G401.6 (cell line): ENCODE results near the gene TAS2R5.
"Not testable (repeated sequence)": the region's sequence is repeated elsewhere in the genome, so short reads cannot be mapped to it uniquely, and the experiment has no call there.

ENCODE experiments used
- FAIRE-seq: peaks from 2 replicates; lab custom pipeline; 2012; peaks lifted over from hg19 to GRCh38; lab: Jason Lieb, UNC

Gene TAS2R5, protein sequence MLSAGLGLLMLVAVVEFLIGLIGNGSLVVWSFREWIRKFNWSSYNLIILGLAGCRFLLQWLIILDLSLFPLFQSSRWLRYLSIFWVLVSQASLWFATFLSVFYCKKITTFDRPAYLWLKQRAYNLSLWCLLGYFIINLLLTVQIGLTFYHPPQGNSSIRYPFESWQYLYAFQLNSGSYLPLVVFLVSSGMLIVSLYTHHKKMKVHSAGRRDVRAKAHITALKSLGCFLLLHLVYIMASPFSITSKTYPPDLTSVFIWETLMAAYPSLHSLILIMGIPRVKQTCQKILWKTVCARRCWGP

DNA sequence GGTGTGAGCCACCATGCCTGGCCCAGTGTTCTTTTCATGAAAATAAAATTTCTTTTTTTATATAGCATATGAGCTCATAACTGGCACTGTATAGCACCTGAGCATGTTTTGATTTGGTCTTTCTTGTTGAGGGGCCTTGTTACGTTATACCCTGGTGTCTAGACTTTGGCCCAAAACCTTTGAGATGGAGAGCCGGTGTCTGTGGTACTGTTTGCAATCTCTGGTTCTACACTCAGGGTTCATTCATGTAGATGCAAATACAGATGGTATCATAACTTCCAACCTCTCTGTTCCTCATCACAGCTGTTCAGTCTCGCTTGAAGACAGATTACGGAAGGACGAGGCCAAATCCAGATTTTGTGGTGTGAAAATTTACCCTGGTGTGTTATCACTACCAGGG, at the start of gene TAS2R5:
TAS2R5 (plus strand) TSS at position 301 of the 400 bp plus-strand sequence. CDS start 145 bp downstream, outside the sequence.
- no peak for FAIRE-seq

DNA sequence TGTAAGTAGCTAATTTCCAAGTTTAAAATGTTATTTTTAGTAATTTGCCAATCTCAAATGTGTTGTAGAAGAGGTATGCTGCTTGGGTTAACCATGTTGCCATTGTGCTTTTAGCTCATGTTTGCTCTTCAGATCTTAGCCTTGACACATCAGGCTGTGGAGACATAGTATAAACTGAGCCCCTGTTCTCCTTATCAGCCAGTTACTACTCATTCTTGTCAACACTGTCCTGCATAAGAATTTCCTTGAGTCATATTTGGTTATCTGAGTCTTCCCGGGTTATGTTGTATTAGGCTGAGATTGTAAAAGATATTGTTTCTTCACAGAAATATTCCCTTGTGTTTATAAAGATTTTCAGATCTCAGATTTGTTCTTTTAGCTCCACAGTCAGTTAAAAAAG, 47.8 kb upstream of the TAS2R5 start:
- FAIRE-seq: no peak

DNA sequence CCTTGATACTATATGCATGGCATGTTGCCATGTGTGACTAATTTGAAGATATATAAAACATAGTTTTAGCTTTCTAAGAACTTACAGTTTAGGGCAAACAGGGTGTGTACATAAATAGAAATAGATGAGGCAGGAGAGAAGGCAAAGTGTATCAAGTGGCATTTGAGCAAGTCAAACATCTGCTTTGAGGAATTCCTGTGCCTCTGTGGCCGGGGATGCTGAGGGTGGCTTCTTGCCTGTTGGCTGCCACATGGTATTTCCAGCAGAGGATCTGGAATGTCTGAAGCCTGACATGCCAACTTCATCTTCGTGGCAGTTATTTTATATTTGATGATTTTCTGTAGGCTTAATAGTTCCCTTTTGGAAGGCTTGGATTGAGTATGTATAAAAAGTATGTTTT, 45.9 kb upstream of the TAS2R5 start:
- FAIRE-seq: no peak

DNA sequence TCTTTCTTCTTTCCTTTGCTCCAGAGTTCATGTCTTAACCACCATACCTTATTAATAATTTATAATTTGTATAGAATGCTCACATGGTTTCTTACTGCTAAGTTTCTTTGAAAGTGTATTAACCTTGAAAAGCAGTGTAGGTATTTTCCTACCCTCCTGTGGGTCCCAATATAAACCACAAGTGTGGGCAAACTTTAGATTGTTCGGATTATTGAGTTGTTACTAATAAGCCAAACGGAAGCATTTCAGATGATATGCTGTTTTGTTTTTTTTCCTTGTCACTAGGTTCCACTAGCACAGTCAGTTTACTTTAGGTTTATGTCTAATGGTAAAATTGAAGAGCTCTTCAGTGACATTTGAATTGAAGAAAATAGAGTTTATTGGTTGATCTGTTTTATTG, 41.6 kb upstream of the TAS2R5 start:
- FAIRE-seq: no peak

DNA sequence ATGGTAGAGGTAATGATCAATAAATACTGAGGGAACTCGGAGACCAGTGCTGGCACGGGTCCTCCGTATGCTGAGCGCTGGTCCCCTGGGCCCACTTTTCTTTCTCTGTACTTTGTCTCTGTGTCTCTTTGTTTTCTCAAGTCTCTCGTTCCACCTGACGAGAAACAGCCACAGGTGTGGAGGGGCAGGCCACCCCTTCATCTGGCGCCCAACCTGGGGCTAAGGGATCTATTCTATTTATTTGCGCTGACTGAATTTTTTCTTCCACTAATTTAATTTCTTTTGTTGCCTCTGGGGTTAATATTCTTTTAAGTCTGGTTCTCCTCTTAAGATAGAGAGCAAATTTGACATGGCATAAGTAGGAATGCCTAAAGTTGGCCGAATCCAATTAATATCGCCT, 38.1 kb upstream of the TAS2R5 start:
- not testable (repeated sequence) for FAIRE-seq

DNA sequence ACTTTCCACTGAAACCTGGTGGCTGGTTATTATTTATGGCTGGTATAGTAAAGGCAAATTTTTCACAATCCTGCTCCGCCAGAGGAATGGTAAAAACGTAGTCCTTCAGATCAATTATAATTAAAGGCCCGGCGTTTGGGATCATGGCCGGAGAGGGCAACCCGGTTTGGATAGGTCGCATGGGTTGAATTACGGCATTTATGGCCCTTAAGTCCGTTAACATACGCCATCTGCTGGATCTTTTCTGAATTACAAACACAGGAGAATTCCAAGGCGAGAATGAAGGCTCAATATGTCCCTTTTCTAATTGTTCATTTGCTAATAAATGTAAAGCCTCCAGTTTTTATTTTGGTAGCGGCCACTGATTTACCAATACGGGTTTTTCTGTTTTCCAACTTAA, 37.4 kb upstream of the TAS2R5 start:
- no peak for FAIRE-seq

DNA sequence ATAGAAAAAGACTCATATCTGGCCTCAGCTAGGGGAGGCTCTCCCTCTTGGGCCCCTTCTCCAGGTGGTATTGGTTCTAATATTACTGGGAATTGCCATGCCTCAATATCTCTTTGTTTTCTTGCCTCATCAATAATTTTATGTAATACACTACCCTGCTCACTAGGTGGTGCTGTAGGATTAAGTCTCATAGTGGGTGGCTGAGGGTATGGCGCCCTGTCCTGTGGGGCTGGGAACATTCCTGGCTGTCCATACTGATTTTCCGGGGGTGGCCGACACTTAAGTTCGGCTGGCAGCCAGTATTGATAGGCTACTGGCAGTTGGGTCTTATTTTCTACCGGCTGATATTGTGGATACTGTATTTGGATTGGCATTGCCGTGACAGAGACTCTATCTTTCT, 35.1 kb upstream of the TAS2R5 start:
- no peak for FAIRE-seq

DNA sequence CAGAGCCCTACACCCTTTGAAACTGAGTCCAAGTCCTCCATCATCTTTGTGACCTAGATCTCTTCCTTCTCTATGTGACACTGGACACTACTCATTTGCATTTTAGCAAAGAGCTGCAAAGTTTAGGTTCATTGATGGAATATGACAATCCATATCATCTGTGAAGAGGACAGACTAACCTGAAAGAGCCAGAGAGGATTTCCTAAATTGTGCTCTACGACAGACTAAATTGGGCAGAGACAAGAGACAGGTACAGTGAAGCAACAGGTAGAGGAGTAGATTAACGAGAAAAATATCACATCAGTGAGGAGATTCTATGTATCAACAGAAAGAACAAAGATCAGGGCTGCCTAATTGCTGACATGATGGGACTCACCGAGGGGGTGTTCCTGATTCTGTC, 26.2 kb upstream of the TAS2R5 start, which contains the start of gene TAS2R3:
TAS2R3 (plus strand) TSS at position 301 of the 400 bp plus-strand sequence; CDS start at position 363, 62 bp downstream.
- FAIRE-seq: no peak

DNA sequence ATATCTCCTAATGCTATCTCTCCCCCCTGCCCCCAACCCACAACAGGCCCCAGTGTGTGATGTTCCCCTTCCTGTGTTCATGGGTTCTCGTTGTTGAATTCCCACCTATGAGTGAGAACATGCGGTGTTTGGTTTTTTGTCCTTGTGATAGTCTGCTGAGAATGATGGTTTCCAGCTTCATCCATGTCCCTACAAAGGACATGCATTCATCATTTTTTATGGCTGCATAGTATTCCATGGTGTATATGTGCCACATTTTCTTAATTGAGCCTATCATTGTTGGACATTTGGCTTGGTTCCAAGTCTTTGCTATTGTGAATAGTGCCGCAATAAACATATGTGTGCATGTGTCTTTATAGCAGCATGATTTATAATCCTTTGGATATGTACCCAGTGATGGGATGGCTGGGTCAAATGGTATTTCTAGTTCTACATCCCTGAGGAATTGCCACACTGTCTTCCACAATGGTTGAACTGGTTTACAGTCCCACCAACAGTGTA, 19.9 kb upstream of the TAS2R5 start:
- FAIRE-seq: not testable (repeated sequence)

DNA sequence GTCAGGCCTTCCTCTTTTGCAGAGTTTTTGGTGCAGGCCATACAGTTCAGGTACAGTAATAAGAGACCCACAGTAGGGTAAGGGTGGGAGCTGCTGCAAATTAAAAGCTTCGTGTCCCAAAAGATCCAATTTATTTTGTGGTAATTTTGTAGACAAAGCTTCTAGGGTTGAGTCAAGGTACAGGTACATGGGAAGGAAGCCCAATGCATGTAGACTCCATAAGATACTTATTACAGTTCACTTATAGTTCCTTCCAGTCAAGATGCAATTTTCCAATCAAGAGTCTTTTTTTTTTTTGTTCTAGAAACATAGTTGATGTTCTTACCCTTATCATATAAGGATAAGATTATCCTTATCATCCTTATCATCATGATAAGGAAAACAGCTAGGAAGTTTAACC, 13.6 kb upstream of the TAS2R5 start, which contains the start of gene TAS2R4:
TAS2R4 (plus strand) TSS at position 301 of the 400 bp plus-strand sequence. CDS start 1,815 bp downstream, outside the sequence.
- FAIRE-seq: no peak

DNA sequence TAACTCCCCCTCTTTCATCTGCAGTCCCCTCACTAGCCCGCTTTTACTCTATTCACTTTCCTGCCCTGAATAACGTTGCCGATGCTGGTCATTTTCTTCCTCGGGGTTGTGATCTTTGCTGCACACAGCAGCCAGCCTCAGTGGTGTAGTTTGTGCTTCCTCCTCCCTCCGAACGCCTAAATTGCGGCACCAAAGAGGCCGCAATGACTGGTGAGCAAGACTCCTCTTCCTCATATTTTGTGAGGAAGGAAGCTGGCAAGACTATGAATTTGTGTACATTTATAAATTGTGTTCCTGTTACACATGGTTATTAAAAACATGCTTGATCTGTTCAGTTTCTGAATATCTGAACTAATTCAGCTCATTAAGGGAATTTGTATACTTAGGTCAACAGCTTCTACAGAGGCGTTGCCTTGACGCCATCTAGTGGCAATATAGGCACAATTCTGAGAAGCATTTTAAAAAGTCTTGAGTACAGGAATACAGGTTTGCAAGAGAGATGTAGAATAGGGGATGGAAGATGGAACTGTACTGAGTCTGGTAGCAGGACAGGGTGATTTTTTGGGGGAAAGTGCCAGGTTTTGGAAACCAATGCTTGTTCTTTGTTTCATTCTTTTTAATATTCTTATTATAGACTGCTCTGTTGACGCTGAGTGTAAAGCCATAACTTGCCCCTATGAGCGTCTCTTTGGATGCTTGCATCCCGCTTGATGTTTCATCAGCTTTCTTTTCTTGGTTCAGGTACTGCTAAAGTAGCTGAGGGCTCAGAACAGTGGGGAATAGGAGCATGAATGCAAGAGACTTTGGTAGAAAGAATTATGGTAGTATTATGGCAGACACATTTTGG, 4.1 kb upstream of the TAS2R5 start:
- FAIRE-seq: peak; percentile 81

DNA sequence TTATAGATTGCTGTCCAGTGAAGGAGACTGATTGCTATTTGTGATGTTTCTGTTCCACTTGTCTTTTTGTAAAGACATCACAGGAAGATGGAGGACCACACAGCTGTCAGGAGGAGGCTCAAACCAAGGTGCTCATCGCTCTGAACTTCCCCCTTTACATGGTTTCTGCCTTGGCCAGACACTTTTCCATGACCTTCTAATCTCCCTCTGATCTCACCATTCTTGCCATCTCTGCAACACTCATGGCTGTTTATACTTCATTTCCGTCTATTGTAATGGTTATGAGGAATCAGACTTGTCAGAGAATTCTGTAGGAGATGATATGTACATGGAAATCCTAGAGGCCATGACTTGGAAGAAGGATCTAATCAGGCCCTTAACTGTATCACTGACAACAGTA, 1.7 kb upstream of the TAS2R5 start:
- no peak for FAIRE-seq

DNA sequence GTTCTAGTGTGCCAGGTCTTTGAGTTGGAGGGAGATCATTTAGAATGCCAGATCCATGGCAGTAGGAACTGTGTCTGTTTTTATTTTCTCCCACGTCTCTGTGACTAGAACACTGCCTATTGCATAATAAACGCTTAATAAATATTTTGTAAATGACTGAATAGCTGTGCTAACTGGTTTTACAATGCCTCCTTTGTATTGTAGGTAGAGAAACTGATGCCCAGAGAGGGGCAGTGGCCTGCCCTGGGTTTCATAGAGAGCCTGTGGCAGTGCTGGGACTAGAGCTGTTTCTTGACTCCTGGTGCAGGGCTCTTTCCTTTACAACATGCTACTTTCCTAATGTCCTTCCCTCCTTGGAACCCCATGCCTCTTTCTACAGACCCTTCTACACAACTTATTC, 2.5 kb downstream of the TAS2R5 start:
- FAIRE-seq: no peak

DNA sequence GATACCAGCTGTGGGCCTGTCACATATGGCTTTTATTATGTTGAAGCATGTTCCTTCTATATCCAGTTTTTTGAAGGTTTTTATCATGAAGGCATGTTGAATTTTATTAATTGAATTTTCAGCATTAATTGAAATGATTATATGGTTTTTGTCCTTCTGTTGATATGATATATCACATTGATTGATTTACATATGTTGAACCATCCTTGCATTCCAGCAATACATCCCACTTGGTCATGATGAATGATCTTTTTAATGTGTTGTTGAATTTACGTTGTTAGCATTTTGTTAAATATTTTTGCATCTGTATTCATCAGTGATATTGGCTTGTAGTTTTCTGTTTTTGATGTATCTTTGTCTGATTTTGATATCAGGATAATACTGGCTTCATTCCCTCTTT, 30.1 kb downstream of the TAS2R5 start:
- no peak for FAIRE-seq

DNA sequence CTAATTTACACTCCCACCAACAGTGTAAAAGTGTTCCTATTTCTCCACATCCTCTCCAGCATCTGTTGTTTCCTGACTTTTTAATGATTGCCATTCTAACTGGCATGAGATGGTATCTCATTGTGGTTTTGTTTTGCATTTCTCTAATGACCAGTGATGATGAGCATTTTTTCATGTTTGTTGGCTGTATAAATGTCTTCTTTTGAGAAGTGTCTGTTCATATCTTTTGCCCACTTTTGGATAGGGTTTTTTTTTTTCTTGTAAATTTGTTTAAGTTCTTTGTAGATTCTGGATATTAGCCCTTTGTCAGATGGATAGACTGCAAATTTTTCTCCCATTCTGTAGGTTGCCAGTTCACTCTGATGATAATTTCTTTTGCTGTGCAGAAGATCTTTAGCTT, 32.4 kb downstream of the TAS2R5 start:
- not testable (repeated sequence) for FAIRE-seq

DNA sequence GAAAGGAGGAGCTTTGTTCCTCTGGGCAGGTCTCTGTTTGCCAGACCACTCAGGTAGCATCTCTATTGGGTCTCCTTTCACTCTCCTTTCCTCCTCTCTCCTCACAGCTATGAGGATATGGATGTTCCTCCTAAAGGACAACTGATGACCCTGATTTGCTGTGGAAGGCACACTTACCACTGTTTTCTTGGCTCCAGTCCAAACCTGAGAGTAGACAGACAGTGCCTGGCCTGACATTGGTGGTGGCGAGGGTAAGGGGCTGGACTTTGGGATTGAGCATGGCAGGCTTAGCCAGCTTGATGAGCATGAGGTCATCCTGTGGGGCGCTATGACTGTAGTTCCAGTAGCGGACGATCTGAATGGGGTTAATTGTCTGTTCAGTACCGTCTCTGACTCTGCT, 47.7 kb downstream of the TAS2R5 start:
- FAIRE-seq: no peak

DNA sequence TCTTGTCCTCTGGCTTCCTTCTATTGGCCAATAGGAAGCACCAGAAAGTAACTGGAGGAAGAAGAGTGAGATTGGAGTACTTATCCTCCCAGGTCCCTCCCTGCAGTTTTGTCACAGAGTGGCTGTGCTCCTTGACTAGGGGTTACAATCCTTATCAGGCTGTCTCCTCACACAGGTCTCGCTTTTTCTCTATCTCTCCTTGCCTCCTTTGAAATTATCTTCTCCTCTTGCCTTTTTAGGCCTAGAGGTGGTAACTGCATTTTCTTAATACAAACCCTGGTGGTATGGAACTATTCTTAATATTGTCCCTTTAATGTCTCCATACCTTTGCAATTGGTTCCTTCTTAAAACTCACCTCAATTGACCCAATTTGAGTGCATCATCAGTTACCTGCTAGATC, 48.6 kb downstream of the TAS2R5 start:
- no peak for FAIRE-seq

DNA sequence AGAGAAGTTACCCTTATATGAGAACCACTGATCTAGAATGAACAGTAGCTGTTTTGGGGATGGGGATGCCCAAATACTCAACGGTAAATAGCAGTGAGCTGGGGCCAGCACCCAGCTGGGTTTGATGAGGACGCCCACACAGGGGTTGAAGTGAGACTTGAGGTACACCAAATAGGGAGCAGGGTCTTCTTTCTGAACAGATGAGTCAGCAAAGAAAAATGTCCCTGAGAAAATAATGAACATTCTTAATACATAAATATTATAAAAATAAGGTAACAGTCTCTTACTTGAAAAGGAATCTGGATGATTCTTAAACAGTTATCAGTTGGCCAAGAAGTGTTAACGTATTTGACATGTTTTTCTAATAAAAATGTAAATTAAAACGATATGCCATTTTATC, 49.2 kb downstream of the TAS2R5 start:
- no peak for FAIRE-seq

DNA sequence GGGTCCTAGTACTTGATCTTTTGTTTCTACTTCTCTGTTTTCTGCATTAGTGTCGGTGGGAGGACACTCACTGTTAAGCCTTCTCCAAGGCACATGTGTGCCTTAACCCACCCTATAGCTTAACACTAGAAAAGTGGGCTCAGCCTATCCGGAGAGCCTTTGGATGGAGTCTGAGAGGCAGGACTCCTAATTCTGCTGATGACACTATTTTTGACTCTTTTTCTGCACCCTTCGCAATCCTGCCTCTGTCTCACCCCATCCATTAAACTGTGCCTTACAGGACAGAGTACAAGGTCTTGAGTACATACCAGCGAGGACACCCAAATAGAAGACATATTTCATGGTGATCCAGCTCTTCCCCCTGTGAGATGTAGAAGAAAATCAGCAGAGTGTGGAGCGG, 50.7 kb downstream of the TAS2R5 start:
- FAIRE-seq: no peak
